Measurements from ENCODE around the gene RASAL1.

RASAL1 gene

DNA sequence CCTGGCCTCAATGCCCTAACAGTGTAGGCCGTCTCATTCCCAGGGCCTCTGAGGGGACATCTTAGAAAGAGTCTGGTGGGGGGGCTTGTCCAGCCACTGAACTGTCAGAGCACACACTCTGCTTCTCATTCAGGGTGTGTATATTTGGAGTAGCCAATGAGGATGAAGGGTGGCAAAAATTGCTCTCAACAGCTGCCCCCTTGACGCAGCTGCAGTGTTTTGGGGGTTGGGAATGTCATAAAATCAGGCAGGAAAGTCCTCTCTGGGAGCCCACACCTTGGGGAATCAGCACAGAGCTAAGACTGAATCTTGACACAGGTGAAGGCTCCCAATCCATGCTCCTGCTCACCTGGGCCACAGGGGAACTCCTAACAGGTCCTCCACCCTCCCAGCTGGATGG is 1.5 kb downstream of the RASAL1 start:
- H3K27me3 ChIP-seq (ENCODE audit: insufficient read depth, low read length): no peaks in the 10 kb centered on the region
- H4K20me1 ChIP-seq (ENCODE audit: insufficient read depth, low read length): no peaks in the 10 kb centered on the region
- no peak overlapping the region for H2AFZ ChIP-seq (ENCODE audit: low read length)
- peaks cover 40% of the 10 kb centered on the region for H3K79me2 ChIP-seq (ENCODE audit: insufficient read depth, low read length)
- H3K4me2 ChIP-seq (ENCODE audit: low read length): peak overlapping the region; percentile 94
- no peaks in the 10 kb centered on the region for H3K9me2 ChIP-seq (ENCODE audit: low read depth, low read length)
- peak overlapping the region; percentile 95 for H3K9ac ChIP-seq (ENCODE audit: low read length)
- H3K9me3 ChIP-seq (ENCODE audit: low read length): no peaks in the 10 kb centered on the region
- peak overlapping the region; percentile 93 for H3K4me3 ChIP-seq (ENCODE audit: low read depth, low read length, poor library complexity, severe bottlenecking)
- H3F3A ChIP-seq (ENCODE audit: insufficient read depth, low read length): no peaks in the 10 kb centered on the region
- H3K4me1 ChIP-seq (ENCODE audit: insufficient read depth, low read length, severe bottlenecking): peaks cover 73% of the 10 kb centered on the region
- peaks cover 36% of the 10 kb centered on the region; the same call in 1 of the 2 replicates for H3K36me3 ChIP-seq (ENCODE audit: insufficient read depth, low read length)
- no peak for TF ChIP-seq EZH2 (IDR thresholded peaks at IDR 0.05; ENCODE audit: borderline replicate concordance, low read length)
- TF ChIP-seq, protein P1, sequence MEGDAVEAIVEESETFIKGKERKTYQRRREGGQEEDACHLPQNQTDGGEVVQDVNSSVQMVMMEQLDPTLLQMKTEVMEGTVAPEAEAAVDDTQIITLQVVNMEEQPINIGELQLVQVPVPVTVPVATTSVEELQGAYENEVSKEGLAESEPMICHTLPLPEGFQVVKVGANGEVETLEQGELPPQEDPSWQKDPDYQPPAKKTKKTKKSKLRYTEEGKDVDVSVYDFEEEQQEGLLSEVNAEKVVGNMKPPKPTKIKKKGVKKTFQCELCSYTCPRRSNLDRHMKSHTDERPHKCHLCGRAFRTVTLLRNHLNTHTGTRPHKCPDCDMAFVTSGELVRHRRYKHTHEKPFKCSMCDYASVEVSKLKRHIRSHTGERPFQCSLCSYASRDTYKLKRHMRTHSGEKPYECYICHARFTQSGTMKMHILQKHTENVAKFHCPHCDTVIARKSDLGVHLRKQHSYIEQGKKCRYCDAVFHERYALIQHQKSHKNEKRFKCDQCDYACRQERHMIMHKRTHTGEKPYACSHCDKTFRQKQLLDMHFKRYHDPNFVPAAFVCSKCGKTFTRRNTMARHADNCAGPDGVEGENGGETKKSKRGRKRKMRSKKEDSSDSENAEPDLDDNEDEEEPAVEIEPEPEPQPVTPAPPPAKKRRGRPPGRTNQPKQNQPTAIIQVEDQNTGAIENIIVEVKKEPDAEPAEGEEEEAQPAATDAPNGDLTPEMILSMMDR (IDR thresholded peaks at IDR 0.05; ENCODE audit: low read length): no peak
- H3K27ac ChIP-seq (ENCODE audit: low read depth, low read length, poor library complexity, severe bottlenecking): peak overlapping the region; percentile 88

DNA sequence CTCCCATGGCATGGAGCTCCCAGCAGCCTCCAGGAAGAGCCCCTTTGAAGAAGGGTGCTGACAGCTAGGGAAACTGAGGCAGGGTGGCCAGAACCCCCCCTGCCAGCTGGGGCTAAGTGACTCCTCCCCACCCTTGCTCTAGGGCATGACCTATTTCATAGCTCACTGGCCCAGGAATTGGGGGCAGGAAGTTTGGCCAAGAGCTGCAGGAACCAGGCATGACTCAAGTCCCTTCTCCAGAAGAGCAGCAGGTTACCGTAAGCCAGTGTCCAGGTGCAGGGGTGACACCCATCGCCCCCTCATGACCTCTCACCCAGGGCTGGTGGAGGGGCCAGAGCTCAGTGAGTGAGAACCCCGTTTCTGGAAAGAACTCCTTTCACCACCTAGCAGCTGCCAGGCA is 1.9 kb downstream of the RASAL1 start:
- Histone ChIP-seq H3K27ac (ENCODE audit: low read depth, low read length, poor library complexity, severe bottlenecking) (peak overlapping the region; percentile 88), H4K20me1 (ENCODE audit: insufficient read depth, low read length) (no peaks in the 10 kb centered on the region), H3K4me2 (ENCODE audit: low read length) (peak overlapping the region; percentile 94), H3K4me3 (ENCODE audit: low read depth, low read length, poor library complexity, severe bottlenecking) (peak overlapping the region; percentile 93), H3F3A (ENCODE audit: insufficient read depth, low read length) (no peaks in the 10 kb centered on the region), H3K9me2 (ENCODE audit: low read depth, low read length) (no peaks in the 10 kb centered on the region), H2AFZ (ENCODE audit: low read length) (no peak overlapping the region), H3K79me2 (ENCODE audit: insufficient read depth, low read length) (peaks cover 43% of the 10 kb centered on the region), H3K36me3 (ENCODE audit: insufficient read depth, low read length) (peaks cover 40% of the 10 kb centered on the region; the same call in 1 of the 2 replicates), H3K9ac (ENCODE audit: low read length) (peak overlapping the region; percentile 95), H3K27me3 (ENCODE audit: insufficient read depth, low read length) (no peaks in the 10 kb centered on the region), H3K4me1 (ENCODE audit: insufficient read depth, low read length, severe bottlenecking) (peaks cover 77% of the 10 kb centered on the region), H3K9me3 (ENCODE audit: low read length) (no peaks in the 10 kb centered on the region)
- no peak for TF ChIP-seq EZH2 (IDR thresholded peaks at IDR 0.05; ENCODE audit: borderline replicate concordance, low read length)
- TF ChIP-seq, protein P1 (IDR thresholded peaks at IDR 0.05; ENCODE audit: low read length): no peak

DNA sequence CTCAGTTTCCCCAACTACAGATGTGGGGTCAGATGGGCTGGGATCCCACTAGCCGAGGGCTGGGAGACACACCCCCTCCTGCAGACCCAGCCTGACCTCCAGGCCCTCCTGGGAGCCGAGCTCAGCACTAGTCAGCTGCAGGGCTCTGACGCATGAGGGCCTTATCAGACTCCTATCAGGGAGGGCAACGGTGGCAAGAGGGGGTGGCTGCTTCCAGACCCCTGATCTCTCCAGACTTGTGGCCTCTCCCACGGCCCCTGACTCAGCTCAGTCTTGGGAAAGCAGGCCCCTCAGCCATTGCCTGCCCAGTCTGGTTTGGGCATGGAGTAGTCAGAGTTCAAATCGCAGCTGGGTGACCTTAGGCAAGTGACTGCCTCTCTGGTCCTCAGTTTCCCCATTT is 2.5 kb downstream of the RASAL1 start:
- H3K79me2 ChIP-seq (ENCODE audit: insufficient read depth, low read length): peaks cover 43% of the 10 kb centered on the region
- H3K27me3 ChIP-seq (ENCODE audit: insufficient read depth, low read length): no peaks in the 10 kb centered on the region
- H3K27ac ChIP-seq (ENCODE audit: low read depth, low read length, poor library complexity, severe bottlenecking): no peak overlapping the region
- no peak overlapping the region for H2AFZ ChIP-seq (ENCODE audit: low read length)
- no peak for TF ChIP-seq EZH2 (IDR thresholded peaks at IDR 0.05; ENCODE audit: borderline replicate concordance, low read length)
- TF ChIP-seq, protein P1 (IDR thresholded peaks at IDR 0.05; ENCODE audit: low read length): no peak
- H3K9me2 ChIP-seq (ENCODE audit: low read depth, low read length): no peaks in the 10 kb centered on the region
- peaks cover 46% of the 10 kb centered on the region; the same call in 1 of the 2 replicates for H3K36me3 ChIP-seq (ENCODE audit: insufficient read depth, low read length)
- H3K4me1 ChIP-seq (ENCODE audit: insufficient read depth, low read length, severe bottlenecking): peaks cover 79% of the 10 kb centered on the region
- no peaks in the 10 kb centered on the region for H3K9me3 ChIP-seq (ENCODE audit: low read length)
- peak overlapping the region; percentile 95; the same call in 1 of the 2 replicates for H3K9ac ChIP-seq (ENCODE audit: low read length)
- no peaks in the 10 kb centered on the region for H3F3A ChIP-seq (ENCODE audit: insufficient read depth, low read length)
- peak overlapping the region; percentile 93 for H3K4me3 ChIP-seq (ENCODE audit: low read depth, low read length, poor library complexity, severe bottlenecking)
- no peaks in the 10 kb centered on the region for H4K20me1 ChIP-seq (ENCODE audit: insufficient read depth, low read length)
- peak overlapping the region; percentile 94 for H3K4me2 ChIP-seq (ENCODE audit: low read length)
